ENCODE results near the gene ZNF521.

ZNF521 gene

DNA sequence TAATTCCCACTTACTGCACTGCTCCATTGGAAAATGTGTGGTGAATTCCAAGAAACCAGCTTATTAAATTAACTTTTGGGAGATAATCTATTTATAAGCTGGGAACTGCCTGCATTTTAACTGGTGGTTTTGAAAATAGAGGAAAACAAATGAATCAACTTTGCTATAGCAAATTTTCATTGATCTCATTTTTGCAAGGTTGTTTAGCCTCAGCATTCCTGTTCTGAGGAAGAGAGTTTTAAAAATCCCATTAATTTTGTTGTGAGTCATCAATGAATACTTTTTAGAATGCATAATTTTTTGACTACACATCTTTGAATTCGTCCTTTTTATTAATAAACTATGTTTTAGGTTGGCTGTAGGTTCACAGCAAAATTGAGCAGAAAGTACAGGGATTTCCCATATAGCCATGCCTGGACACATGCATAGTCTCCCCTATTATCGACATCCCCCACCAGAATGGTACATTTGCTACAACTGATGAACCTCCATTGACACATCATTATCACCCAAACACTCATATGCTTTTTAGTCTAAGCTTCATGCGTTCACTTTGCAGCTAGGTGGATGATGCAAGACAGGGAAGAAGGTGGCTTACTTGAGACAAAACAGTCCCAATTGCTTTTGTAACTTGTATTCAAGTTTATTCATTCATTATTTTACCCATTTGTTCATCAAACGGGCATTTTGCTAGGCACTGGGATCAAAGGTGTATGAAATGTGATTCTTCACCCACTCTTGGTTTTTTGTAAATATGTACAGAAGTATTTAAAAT lies 106.9 kb downstream of the ZNF521 start:
- DNase-seq = no peak

DNA sequence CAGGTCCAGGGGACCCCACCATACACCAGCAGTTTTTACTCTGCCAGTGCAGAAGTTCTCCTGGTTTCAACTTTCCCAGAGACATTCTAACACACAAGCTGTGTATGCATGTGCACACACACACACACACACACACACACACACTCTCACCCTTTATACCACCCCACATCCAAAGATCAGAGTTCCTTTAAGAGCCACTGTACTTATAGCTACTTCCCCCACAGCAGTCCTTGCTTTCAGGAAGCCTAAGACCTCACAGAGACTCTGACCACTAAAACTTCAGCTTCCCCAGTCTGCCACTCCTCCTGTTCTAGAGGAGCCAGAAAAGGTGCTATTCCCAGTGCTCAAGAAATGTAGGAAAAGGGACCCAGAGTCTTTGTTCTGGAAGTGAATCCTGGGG lies 107.8 kb downstream of the ZNF521 start:
- no peak for DNase-seq

DNA sequence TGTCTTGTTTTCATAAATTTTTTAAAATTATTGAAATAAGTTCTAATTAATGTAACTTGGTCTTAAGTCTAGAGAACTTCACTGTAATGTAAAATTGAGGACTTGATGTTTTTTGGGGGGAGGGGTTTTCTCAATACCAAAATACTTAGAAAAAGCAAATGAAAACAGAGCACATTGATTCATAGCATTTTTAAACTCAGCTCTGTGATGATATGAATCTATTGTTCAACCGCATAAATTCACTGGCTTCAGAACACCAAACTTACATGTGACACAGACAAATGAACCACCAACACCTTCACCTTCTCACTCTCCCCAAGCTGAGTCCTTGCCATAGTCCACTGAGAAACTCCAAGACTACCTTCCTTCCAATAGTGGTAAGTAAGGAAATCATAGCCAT lies 108.2 kb downstream of the ZNF521 start:
- no peak for DNase-seq

DNA sequence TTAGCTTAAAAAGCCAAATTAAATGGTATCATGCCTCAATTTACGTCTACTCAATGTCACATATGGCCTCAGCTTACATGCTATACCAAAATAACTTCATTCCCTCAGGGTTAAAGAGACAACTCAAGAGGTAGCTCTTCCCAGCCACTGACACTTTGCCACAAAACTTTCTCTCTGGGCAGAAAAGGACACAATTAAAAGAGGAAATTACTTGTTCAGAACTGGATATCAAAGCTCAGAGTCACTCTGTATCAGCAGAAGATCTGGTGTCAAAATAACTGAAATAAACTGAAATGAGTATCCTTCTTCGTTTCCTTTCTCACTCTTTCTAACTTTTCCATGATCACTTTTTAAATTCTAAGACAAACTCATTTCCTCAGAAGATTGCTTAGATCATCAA lies 108.7 kb downstream of the ZNF521 start:
- DNase-seq = no peak

DNA sequence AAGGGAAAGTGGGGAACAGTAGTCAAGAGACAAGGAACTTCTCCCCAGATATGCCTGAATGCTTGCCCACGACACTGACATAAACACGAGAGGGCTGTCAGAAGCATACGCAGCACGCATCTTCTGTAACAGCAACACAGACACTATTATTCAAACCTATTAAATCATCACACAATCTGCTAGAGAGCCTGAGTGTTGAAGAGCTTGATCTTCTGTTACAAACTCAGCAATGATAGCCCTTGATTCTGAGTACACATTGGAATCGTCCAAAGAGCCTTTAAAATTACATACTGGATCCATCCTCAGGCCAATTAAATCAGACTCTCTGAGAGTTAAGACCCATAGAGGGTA lies 111.6 kb downstream of the ZNF521 start:
- no peak for DNase-seq

- no peak for DNase-seq
Measured at GRCh38 chr18:25239581-25240419, 112.2 kb downstream of the ZNF521 start.

- no peak for DNase-seq
Measured at GRCh38 chr18:25239151-25239550, 112.8 kb downstream of the ZNF521 start.

GRCh38 chr18:25237571-25238267 lies 114.2 kb downstream of the ZNF521 start:
- no peak for DNase-seq

GRCh38 chr18:25236736-25237135 lies 115.2 kb downstream of the ZNF521 start:
- DNase-seq = no peak

- DNase-seq = no peak
Measured at GRCh38 chr18:25235401-25236042, 116.4 kb downstream of the ZNF521 start.

DNA sequence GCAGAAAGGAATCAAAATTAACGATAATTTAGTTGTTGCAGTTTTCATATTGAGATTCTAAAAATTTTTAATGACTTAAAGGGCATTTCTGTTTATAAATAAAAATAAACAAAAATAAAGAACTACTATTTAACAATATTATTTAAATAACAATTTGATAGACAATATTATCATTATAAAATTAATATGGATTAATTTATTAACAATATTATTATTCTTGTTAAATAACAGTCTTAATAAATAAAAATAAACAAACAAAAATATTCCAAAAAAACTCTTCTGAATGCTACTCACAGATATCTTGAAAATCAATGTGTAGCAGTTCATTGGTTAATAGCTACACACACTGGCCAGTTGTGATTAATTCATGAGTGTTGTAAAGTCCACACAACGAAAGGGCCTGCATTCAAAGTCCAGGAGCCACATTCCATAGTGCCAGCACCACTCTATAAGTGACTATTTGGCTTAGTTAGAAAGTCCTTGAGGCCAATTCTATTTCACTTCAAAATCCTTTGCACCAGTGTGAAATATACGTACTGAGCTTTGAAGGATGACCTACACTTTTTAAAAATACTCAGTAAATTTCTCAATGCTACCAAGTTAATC lies 117.1 kb downstream of the ZNF521 start:
- no peak for DNase-seq

DNA sequence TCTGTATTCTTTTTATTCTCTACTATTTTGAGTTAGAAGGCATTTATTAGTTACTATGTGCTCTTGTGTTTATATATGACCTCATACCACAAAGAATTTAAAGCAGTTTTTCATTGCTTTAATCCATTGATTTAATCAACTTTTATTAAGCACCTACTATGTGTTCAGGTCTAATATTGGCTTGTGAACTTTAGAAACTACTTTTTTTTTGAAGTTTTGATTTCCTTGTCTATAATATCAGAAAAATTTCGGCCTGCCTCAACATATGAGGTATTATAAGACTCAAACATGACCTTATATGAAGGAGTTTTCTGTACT lies 117.7 kb downstream of the ZNF521 start:
- no peak for DNase-seq

DNA sequence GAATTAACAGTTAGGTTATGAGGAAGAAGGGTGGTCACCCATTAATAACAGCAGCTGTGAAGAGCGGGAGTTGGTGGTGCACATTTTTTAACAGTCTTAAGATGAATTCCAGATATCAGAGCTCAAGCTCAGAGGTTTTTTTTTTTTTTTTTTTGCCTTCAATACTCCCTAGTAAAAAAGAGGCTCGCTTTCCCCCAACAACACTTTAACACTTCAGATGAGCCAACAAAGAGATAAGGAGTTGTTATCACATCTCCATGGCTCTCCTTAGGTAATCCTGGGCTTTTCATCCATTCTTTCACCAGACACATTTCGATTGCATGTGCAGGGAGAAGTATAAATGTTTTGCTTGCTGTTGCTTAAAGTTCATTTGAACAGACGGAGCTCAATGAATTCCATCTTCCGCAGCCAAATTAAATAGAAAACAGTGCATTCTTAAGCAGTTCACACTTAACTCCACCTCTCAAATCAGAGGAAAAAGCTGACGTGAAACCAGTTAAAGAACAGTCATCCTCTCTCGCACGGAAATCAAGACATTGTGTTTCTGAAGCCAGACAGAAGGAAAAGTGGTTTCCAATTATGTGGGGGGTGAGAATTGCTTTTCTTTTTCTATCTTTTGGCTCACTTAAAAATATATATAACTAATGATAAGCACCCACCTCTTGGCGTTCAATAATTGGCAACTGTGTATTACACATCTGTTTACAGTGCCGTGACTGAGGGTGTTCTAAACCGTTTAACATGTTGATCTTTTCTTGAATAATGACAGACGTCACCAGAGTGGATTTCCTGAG lies 118.2 kb downstream of the ZNF521 start:
- no peak for DNase-seq

- peak in 1 of 2 donors; percentile 85 for DNase-seq
Measured at GRCh38 chr18:25231327-25231691, 120.7 kb downstream of the ZNF521 start.

- DNase-seq = peak; percentile 78 to 85
Measured at GRCh38 chr18:25230658-25231326, 121.2 kb downstream of the ZNF521 start.

GRCh38 chr18:25229920-25230319 lies 122.0 kb downstream of the ZNF521 start:
- DNase-seq = no peak

DNA sequence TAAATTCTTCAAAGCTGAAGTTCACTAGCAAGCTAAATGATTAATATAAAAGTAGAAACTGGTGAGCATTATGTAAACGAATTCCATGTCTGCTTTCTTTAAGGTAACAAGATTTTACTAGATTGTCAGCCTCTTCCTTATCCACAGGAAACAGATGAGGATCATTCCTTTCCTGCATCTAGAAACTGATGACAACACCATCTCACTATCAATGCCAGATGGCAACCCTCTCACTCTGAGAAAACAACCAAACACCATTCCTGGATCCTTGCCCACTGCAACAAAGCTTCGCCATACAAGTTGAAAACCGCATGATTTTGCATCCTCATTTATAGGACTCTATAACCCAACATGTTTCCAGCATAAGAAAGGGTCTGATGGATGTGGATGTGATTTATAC lies 122.9 kb downstream of the ZNF521 start:
- DNase-seq = no peak

DNA sequence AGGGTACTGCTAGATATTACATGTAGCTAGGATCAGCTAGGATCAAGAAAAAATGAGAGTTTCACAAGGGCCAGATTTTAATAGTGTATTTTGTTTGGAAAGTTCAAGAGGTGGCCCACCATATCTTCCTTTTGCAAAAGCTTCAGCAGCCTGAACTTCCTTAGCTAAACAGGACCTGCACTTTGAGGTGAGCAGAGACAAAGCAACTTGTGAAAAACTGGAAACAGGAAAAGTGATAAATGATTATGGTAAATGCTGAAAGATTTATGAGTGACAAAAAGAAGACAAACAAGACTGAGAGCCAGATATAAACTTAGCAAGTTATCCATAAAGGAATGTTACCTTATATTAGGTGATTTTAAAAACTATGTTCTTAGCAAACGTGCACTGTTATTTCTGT lies 123.6 kb downstream of the ZNF521 start:
- no peak for DNase-seq

DNA sequence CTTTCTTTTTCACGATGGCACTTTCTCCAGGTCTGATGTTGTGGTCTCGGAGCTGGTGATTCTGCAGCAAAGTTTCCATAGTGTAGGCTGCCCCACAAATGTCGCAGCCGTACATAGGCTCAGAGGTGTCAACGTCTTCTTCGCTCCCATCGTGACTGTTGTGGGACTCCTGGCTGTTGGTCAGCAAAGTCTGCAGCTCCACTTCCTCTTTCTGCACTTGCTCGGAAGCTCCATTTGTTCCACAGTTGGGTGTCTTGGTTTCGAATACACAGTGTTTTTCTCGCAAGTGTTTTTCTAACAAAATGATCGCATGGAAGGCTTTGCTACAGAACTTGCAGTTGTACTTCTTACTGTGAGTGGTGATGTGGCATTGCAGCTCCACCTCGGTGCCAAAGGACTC lies 126.8 kb downstream of the ZNF521 start:
- no peak for DNase-seq

DNA sequence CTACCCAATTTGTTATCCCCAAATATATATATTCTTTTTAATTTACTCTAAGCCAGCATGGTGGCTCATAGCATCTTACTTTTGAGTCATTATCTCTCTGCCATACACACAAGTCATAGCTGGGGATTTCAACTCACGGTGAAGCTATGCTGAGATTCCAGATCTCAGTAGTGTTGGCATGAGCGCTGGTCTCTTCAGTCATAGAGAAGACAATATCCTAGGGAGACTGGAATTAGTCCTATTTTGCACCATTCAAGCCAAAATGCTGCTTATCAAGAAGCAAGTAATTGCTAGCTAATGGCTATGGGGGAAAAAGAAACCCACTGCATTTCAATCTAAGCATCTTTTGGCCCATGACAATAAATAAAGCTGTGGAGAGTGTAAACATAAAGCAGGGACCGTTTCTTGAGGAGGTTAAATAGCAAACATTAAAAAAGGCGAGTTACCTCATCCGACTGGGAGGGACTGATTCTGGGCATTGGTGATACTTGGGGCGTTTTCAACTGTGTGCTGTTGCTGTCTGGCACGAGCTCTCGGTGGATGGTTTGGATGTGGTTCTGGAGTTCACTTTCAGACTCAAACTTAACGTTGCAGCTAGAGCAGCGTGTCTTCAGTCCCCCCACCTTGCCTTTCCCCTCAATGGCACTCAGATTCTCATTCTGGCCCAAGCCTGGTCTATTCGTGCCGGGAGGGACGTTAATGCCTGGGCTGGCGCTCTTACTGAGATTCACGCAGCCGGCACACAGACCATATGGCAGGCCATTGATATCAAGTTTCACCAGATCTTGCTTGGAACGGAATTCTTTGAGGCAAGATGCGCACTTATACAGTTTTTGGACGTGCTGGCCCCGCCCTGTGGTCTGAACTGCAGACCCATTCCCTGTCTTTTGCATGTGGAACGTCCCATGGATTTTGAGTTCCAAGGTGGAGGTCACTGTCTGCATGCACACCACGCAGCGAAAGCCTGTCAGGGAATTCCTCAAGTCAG lies 127.8 kb downstream of the ZNF521 start:
- DNase-seq = no peak
